ENCODE measurements around the gene TP53I11. TPM values are rescaled to one million over a fixed set of nuclear protein-coding genes. Genes with fewer than 3 reads are reported as not detected.

The TP53I11 gene, protein sequence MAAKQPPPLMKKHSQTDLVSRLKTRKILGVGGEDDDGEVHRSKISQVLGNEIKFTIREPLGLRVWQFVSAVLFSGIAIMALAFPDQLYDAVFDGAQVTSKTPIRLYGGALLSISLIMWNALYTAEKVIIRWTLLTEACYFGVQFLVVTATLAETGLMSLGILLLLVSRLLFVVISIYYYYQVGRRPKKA
- total RNA-seq: 5.7 TPM in 2 replicates

DNA sequence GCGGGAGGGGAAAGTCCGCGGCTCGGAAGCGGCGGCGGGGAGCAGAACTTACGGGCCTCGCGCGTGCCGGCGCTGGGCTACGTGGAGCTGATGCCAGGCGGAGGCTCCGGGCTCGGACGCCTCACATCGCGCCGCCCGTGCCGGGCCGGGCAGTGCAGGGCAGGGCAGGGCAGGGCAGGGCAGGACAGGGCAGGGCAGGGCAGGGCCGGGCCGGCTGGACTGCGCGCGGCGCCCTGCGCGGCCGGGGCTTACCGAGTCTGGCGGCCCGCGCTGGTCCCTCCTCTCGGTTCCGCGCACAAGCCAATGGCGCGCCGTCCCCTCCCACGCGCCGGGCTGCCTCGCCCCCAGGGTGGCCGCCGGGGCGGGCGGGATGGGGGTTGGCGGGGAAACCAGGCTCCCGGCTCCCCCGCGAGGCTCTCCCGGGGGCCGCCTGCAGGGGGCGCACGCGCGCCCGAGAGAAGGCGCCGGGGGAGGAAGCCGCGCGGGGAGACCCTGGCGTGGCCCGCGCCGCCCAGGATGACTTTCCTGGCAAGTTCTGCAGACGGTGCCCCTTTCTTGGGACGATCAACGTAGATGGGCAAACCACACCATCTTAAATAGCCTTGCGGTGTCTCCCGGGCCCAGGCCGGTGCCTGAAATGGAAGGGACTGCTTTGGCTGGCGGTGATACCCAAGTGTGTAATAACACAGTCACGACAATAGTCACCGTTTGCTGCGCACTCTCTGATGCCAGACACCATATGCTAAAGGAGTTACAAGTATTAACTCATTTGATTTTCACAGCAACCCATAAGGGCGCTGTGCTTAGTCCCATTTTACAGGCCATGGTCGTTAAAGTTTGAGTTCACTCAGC is at the start of gene TP53I11:
Gene TP53I11, minus strand, starts transcription at position 259 of the 852 bp plus-strand sequence. CDS start 12,548 bp downstream, outside the sequence.
- H3K36me3 Mint-ChIP-seq (ENCODE audit: low read depth): no peaks in the 10 kb centered on the region
- H3K27ac Mint-ChIP-seq: no peak within 1 kb of the TSS
- H3K27me3 Mint-ChIP-seq (ENCODE audit: insufficient read depth): peaks cover 25% of the 10 kb centered on the region
- H3K4me3 Mint-ChIP-seq: peak within 1 kb of the TSS; percentile 62
- H3K4me1 Mint-ChIP-seq (ENCODE audit: low read depth): peaks cover 14% of the 10 kb centered on the region
- H3K9me3 Mint-ChIP-seq: no peaks in the 10 kb centered on the region
- DNase-seq (ENCODE audit: low spot score): peak; percentile 47
- intact Hi-C loops (cut with micrococcal nuclease): loop anchor here (1.0 to 10.0 kb wide), 2 partner anchors 152 to 856 kb away; partner anchors contain the start of gene EXT2

GRCh38 chr11:44999068-44999467 is 48.4 kb upstream of the TP53I11 start:
- Mint-ChIP-seq H3K9me3 (no peaks in the 10 kb centered on the region), H3K4me3 (no peak overlapping the region), H3K27ac (no peak overlapping the region), H3K4me1 (ENCODE audit: low read depth) (no peaks in the 10 kb centered on the region), H3K36me3 (ENCODE audit: low read depth) (no peaks in the 10 kb centered on the region), H3K27me3 (ENCODE audit: insufficient read depth) (peaks cover 23% of the 10 kb centered on the region)
- intact Hi-C loops (cut with micrococcal nuclease): no loop called here
- DNase-seq (ENCODE audit: low spot score): no peak

GRCh38 chr11:44998051-44998450 is 47.4 kb upstream of the TP53I11 start:
- intact Hi-C loops (cut with micrococcal nuclease): no loop called here
- peaks cover 14% of the 10 kb centered on the region for H3K27me3 Mint-ChIP-seq (ENCODE audit: insufficient read depth)
- H3K4me1 Mint-ChIP-seq (ENCODE audit: low read depth): no peaks in the 10 kb centered on the region
- H3K27ac Mint-ChIP-seq: no peak overlapping the region
- H3K4me3 Mint-ChIP-seq: no peak overlapping the region
- no peaks in the 10 kb centered on the region for H3K9me3 Mint-ChIP-seq
- DNase-seq (ENCODE audit: low spot score): no peak
- H3K36me3 Mint-ChIP-seq (ENCODE audit: low read depth): no peaks in the 10 kb centered on the region

GRCh38 chr11:44997566-44997965 is 46.9 kb upstream of the TP53I11 start:
- Mint-ChIP-seq H3K27ac (no peak overlapping the region), H3K36me3 (ENCODE audit: low read depth) (no peaks in the 10 kb centered on the region), H3K4me3 (no peak overlapping the region), H3K27me3 (ENCODE audit: insufficient read depth) (peaks cover 12% of the 10 kb centered on the region), H3K4me1 (ENCODE audit: low read depth) (no peaks in the 10 kb centered on the region), H3K9me3 (no peaks in the 10 kb centered on the region)
- intact Hi-C loops (cut with micrococcal nuclease): no loop called here
- DNase-seq (ENCODE audit: low spot score): no peak

GRCh38 chr11:44994753-44995152 is 44.1 kb upstream of the TP53I11 start:
- DNase-seq (ENCODE audit: low spot score): no peak

GRCh38 chr11:44993971-44994704 is 43.5 kb upstream of the TP53I11 start:
- Mint-ChIP-seq H3K27ac (no peak overlapping the region), H3K4me1 (ENCODE audit: low read depth) (no peaks in the 10 kb centered on the region), H3K9me3 (no peaks in the 10 kb centered on the region), H3K27me3 (ENCODE audit: insufficient read depth) (peaks cover 14% of the 10 kb centered on the region), H3K4me3 (no peak overlapping the region), H3K36me3 (ENCODE audit: low read depth) (no peaks in the 10 kb centered on the region)
- no peak for DNase-seq (ENCODE audit: low spot score)
- intact Hi-C loops (cut with micrococcal nuclease): no loop called here

More at GRCh38 chr11:44994753-44995152, 44.1 kb upstream of the TP53I11 start:
- Mint-ChIP-seq H3K36me3 (ENCODE audit: low read depth) (no peaks in the 10 kb centered on the region), H3K9me3 (no peaks in the 10 kb centered on the region), H3K4me3 (no peak overlapping the region), H3K27ac (no peak overlapping the region), H3K4me1 (ENCODE audit: low read depth) (no peaks in the 10 kb centered on the region), H3K27me3 (ENCODE audit: insufficient read depth) (peaks cover 14% of the 10 kb centered on the region)
- intact Hi-C loops (cut with micrococcal nuclease): no loop called here

DNA sequence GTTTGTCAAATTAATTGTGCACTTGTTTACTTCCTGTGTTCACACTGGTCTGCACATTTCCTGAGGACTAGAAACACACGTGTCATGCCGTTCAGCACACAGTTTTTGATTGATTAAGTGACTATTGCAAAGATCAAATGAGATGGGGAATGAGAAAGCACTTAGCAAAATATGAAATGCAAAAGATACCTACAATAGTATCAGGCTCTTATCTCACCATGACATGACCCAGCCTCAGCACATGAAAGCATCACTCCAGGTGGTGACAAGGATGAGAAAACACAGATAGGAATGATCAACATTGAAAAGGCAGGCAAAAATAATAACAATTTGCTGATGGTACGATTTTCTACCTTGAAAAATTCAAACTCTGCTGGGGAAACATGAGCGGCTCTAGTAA is 42.1 kb upstream of the TP53I11 start:
- Mint-ChIP-seq H3K9me3 (no peaks in the 10 kb centered on the region), H3K4me3 (no peak overlapping the region), H3K4me1 (ENCODE audit: low read depth) (no peaks in the 10 kb centered on the region), H3K27me3 (ENCODE audit: insufficient read depth) (peaks cover 14% of the 10 kb centered on the region), H3K27ac (no peak overlapping the region), H3K36me3 (ENCODE audit: low read depth) (no peaks in the 10 kb centered on the region)
- DNase-seq (ENCODE audit: low spot score): no peak
- intact Hi-C loops (cut with micrococcal nuclease): no loop called here

GRCh38 chr11:44992181-44992582 is 41.5 kb upstream of the TP53I11 start:
- Mint-ChIP-seq H3K9me3 (no peaks in the 10 kb centered on the region), H3K4me3 (no peak overlapping the region), H3K4me1 (ENCODE audit: low read depth) (no peaks in the 10 kb centered on the region), H3K36me3 (ENCODE audit: low read depth) (no peaks in the 10 kb centered on the region), H3K27me3 (ENCODE audit: insufficient read depth) (peaks cover 14% of the 10 kb centered on the region), H3K27ac (no peak overlapping the region)
- no peak for DNase-seq (ENCODE audit: low spot score)
- intact Hi-C loops (cut with micrococcal nuclease): no loop called here

- no peak overlapping the region for H3K4me3 Mint-ChIP-seq
- H3K27me3 Mint-ChIP-seq (ENCODE audit: insufficient read depth): peaks cover 9% of the 10 kb centered on the region
- no peaks in the 10 kb centered on the region for H3K4me1 Mint-ChIP-seq (ENCODE audit: low read depth)
- no peak for DNase-seq (ENCODE audit: low spot score)
- no peaks in the 10 kb centered on the region for H3K9me3 Mint-ChIP-seq
- intact Hi-C loops (cut with micrococcal nuclease): no loop called here
- H3K36me3 Mint-ChIP-seq (ENCODE audit: low read depth): no peaks in the 10 kb centered on the region
- H3K27ac Mint-ChIP-seq: no peak overlapping the region
Observed at GRCh38 chr11:44990665-44991064, 40.0 kb upstream of the TP53I11 start.

DNA sequence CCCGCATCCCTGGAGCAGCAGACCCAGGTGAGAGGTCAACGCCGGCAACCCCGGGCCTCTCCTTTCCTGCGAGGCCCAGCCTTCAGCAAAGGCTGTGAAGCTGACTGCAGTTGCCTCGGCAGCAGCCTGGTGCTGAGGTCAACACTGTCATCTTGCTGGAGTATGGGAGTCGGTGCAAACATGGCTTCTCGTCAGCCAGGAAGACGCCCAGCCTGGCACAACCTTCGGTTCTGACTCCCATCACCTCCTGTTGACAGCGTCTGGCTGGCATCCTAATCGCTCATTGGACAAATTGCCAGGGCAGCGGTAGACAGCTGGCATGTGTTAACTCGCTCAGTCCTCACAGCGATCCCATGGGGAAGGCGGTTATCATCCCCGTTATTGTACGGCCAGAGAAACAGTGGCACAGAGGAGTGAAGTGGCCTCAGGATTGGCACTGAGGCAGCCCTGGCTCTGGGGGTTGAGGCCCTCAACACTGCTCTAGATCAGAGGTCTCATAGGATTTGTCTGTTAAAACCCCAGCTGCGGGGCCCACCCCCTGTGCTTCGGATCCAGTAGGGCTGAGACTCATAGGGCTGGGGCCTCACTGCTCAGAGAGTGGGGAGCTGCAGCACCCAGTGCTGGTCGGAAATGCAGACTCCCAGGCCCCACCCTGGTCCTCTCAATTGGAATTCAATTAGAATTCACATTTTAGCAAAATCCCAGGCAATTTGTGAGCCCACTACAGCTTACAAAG is 39.3 kb upstream of the TP53I11 start:
- Mint-ChIP-seq H3K4me3 (no peak overlapping the region), H3K27me3 (ENCODE audit: insufficient read depth) (peaks cover 9% of the 10 kb centered on the region), H3K36me3 (ENCODE audit: low read depth) (no peaks in the 10 kb centered on the region), H3K9me3 (no peaks in the 10 kb centered on the region), H3K4me1 (ENCODE audit: low read depth) (no peaks in the 10 kb centered on the region), H3K27ac (no peak overlapping the region)
- no peak for DNase-seq (ENCODE audit: low spot score)
- intact Hi-C loops (cut with micrococcal nuclease): no loop called here

DNA sequence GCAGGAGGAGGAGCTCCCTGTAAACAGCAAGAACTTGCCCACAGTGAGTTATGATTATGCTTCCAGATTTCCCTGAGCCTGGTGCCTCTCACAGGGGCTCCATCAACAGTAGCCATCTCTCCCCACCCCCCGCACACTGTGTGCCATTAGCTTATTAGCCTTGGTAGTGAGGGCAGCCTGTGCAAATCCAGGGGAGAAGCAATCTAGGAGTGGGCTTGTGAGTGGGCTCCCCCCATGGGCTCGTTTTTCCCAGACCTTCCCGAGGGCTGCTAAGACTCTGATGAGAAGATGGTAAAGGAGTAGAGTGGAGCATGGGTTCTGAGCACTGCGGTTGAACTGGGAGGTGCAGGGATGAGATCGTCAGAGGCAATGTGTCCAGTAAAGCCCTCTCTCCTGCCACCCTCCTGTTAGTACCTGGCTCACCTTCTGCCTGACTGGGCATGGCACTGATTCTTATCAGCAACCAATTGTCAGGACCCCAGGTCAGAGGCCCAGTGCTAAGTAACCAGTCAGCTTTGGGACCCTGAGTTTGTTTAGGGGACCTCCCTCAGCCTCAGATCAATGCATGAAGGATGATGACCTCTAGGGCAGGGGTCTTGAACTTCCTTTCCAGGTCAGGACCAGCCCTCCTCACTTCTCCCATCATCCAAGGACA is 38.4 kb upstream of the TP53I11 start:
- Mint-ChIP-seq H3K36me3 (ENCODE audit: low read depth) (no peaks in the 10 kb centered on the region), H3K27ac (no peak overlapping the region)
- intact Hi-C loops (cut with micrococcal nuclease): no loop called here

GRCh38 chr11:44988111-44988510 is 37.4 kb upstream of the TP53I11 start:
- no peak overlapping the region for H3K27ac Mint-ChIP-seq
- no peak overlapping the region for H3K4me3 Mint-ChIP-seq
- H3K4me1 Mint-ChIP-seq (ENCODE audit: low read depth): no peaks in the 10 kb centered on the region
- H3K27me3 Mint-ChIP-seq (ENCODE audit: insufficient read depth): peaks cover 4% of the 10 kb centered on the region
- no peaks in the 10 kb centered on the region for H3K9me3 Mint-ChIP-seq
- H3K36me3 Mint-ChIP-seq (ENCODE audit: low read depth): no peaks in the 10 kb centered on the region
- intact Hi-C loops (cut with micrococcal nuclease): no loop called here
- no peak for DNase-seq (ENCODE audit: low spot score)

More for the DNA sequence above, 38.4 kb upstream of the TP53I11 start:
- H3K4me1 Mint-ChIP-seq (ENCODE audit: low read depth): no peaks in the 10 kb centered on the region
- no peaks in the 10 kb centered on the region for H3K9me3 Mint-ChIP-seq
- H3K27me3 Mint-ChIP-seq (ENCODE audit: insufficient read depth): peaks cover 4% of the 10 kb centered on the region
- H3K4me3 Mint-ChIP-seq: no peak overlapping the region
- DNase-seq (ENCODE audit: low spot score): no peak

Measured in activated T-helper 1 cell treated with anti-CD3 and anti-CD28 coated beads, Interleukin-12 subunit alpha, Interleukin-12 subunit beta, Interleukin-2, Interleukin-4 antibody, amounts not matched to agents 30 ng/mL and 10 ng/mL and 1 ng/mL, durations not matched to agents 14 hours and 24 hours and 36 hours (primary cell).